Measurements from ENCODE around the gene KCNT2. TPM values are rescaled to one million over a fixed set of nuclear protein-coding genes. Genes with fewer than 3 reads are reported as not detected.

Gene KCNT2
- total RNA-seq, 1 donor from 2014 or later = 5.9 TPM

DNA sequence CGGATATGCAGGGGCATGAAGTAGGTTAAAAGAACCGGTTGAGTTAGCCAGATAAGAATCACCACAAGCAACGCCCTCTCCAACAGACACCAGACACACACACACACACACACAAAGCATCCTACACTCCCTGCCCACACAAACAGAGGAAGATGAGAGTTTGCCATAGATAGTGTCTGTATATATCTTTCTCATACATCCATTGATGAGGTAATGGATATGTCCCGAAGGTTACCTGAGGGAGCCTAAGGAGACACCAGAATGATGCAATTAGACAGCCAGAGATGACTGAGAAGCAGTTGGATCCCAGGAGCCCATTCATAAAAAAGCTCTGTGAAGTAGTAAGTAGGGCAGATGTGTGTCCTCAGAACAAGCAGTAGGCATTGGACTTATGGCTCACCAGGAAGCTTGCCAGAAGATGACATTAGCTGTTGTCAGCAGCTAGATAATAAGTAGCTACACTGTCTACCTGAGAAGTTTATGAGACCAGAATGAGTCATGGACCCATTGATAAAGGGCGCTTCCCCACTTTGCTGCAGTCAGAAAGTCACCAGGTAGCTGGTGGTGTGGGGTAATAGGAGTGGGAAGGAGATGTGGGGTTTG is 247.0 kb downstream of the KCNT2 start:
- no peaks in the 10 kb centered on the region for H3K4me1 ChIP-seq (ENCODE audit: insufficient read depth, low read length)
- H3K9ac ChIP-seq (ENCODE audit: low read length) = no peak overlapping the region
- Mint-ChIP-seq H3K27me3 (ENCODE audit: low read depth, unreplicated experiment) (no peaks in the 10 kb centered on the region), H3K36me3 (ENCODE audit: low read depth, unreplicated experiment) (no peaks in the 10 kb centered on the region), H3K27ac (ENCODE audit: unreplicated experiment) (no peak overlapping the region), H3K4me3 (ENCODE audit: unreplicated experiment) (no peak overlapping the region), H3K9me3 (ENCODE audit: unreplicated experiment) (no peaks in the 10 kb centered on the region), H3K4me1 (ENCODE audit: low read depth, unreplicated experiment) (peaks cover 6% of the 10 kb centered on the region)
- H3K36me3 ChIP-seq (ENCODE audit: insufficient read depth, low read length) = no peaks in the 10 kb centered on the region
- no peak overlapping the region for H3K4me2 ChIP-seq (ENCODE audit: low read length)
- H4K20me1 ChIP-seq (ENCODE audit: insufficient read depth, low read length) = no peaks in the 10 kb centered on the region
- H3K27ac ChIP-seq (ENCODE audit: low read depth, low read length) = no peak overlapping the region
- H3K79me2 ChIP-seq (ENCODE audit: insufficient read depth, low read length) = no peaks in the 10 kb centered on the region
- no peak overlapping the region for H2AFZ ChIP-seq (ENCODE audit: low read depth, low read length)
- no peaks in the 10 kb centered on the region for H3K27me3 ChIP-seq (ENCODE audit: insufficient read depth, low read length)
- FAIRE-seq = no peak
- DNase-seq (ENCODE audit: low read depth) = peak; percentile 2
- no peak overlapping the region for H3K4me3 ChIP-seq (ENCODE audit: insufficient read depth, low read depth, low read length)
- TF ChIP-seq EZH2 (IDR thresholded peaks at IDR 0.05; ENCODE audit: insufficient read depth, low read length) (no peak), CTCF (IDR thresholded peaks at IDR 0.05; ENCODE audit: insufficient read depth, low read depth, low read length) (no peak)
- H3K9me3 ChIP-seq (ENCODE audit: insufficient read depth, low read depth, low read length) = no peaks in the 10 kb centered on the region

- Histone ChIP-seq H3K9ac (ENCODE audit: low read length) (no peak overlapping the region), H3K9me3 (ENCODE audit: insufficient read depth, low read depth, low read length) (no peaks in the 10 kb centered on the region), H3K27me3 (ENCODE audit: insufficient read depth, low read length) (no peaks in the 10 kb centered on the region), H2AFZ (ENCODE audit: low read depth, low read length) (no peak overlapping the region), H3K27ac (ENCODE audit: low read depth, low read length) (no peak overlapping the region), H4K20me1 (ENCODE audit: insufficient read depth, low read length) (no peaks in the 10 kb centered on the region), H3K4me2 (ENCODE audit: low read length) (no peak overlapping the region), H3K4me1 (ENCODE audit: insufficient read depth, low read length) (no peaks in the 10 kb centered on the region), H3K4me3 (ENCODE audit: insufficient read depth, low read depth, low read length) (no peak overlapping the region), H3K79me2 (ENCODE audit: insufficient read depth, low read length) (no peaks in the 10 kb centered on the region), H3K36me3 (ENCODE audit: insufficient read depth, low read length) (no peaks in the 10 kb centered on the region)
- no peaks in the 10 kb centered on the region for H3K36me3 Mint-ChIP-seq (ENCODE audit: low read depth, unreplicated experiment)
- H3K27me3 Mint-ChIP-seq (ENCODE audit: low read depth, unreplicated experiment) = peaks cover 2% of the 10 kb centered on the region
- FAIRE-seq (no peak), DNase-seq (ENCODE audit: low read depth) (no peak)
- H3K9me3 Mint-ChIP-seq (ENCODE audit: unreplicated experiment) = no peaks in the 10 kb centered on the region
- H3K4me3 Mint-ChIP-seq (ENCODE audit: unreplicated experiment) = no peak overlapping the region
- peaks cover 6% of the 10 kb centered on the region for H3K4me1 Mint-ChIP-seq (ENCODE audit: low read depth, unreplicated experiment)
- TF ChIP-seq CTCF (IDR thresholded peaks at IDR 0.05; ENCODE audit: insufficient read depth, low read depth, low read length) (no peak), EZH2 (IDR thresholded peaks at IDR 0.05; ENCODE audit: insufficient read depth, low read length) (no peak)
- H3K27ac Mint-ChIP-seq (ENCODE audit: unreplicated experiment) = no peak overlapping the region
Measured at GRCh38 chr1:196357913-196358312, 250.3 kb downstream of the KCNT2 start.

- no peak overlapping the region for H2AFZ ChIP-seq (ENCODE audit: low read depth, low read length)
- no peaks in the 10 kb centered on the region for H3K4me1 ChIP-seq (ENCODE audit: insufficient read depth, low read length)
- no peak overlapping the region for H3K27ac Mint-ChIP-seq (ENCODE audit: unreplicated experiment)
- H3K27me3 ChIP-seq (ENCODE audit: insufficient read depth, low read length) = no peaks in the 10 kb centered on the region
- no peak overlapping the region for H3K4me3 ChIP-seq (ENCODE audit: insufficient read depth, low read depth, low read length)
- no peaks in the 10 kb centered on the region for H3K9me3 Mint-ChIP-seq (ENCODE audit: unreplicated experiment)
- no peaks in the 10 kb centered on the region for H3K36me3 Mint-ChIP-seq (ENCODE audit: low read depth, unreplicated experiment)
- no peak overlapping the region for H3K4me3 Mint-ChIP-seq (ENCODE audit: unreplicated experiment)
- no peak overlapping the region for H3K27ac ChIP-seq (ENCODE audit: low read depth, low read length)
- H3K9ac ChIP-seq (ENCODE audit: low read length) = no peak overlapping the region
- DNase-seq (ENCODE audit: low read depth) (peak; percentile 8), FAIRE-seq (no peak)
- H4K20me1 ChIP-seq (ENCODE audit: insufficient read depth, low read length) = no peaks in the 10 kb centered on the region
- H3K4me1 Mint-ChIP-seq (ENCODE audit: low read depth, unreplicated experiment) = no peaks in the 10 kb centered on the region
- H3K36me3 ChIP-seq (ENCODE audit: insufficient read depth, low read length) = no peaks in the 10 kb centered on the region
- H3K4me2 ChIP-seq (ENCODE audit: low read length) = no peak overlapping the region
- H3K27me3 Mint-ChIP-seq (ENCODE audit: low read depth, unreplicated experiment) = peaks cover 2% of the 10 kb centered on the region
- no peaks in the 10 kb centered on the region for H3K9me3 ChIP-seq (ENCODE audit: insufficient read depth, low read depth, low read length)
- TF ChIP-seq CTCF (IDR thresholded peaks at IDR 0.05; ENCODE audit: insufficient read depth, low read depth, low read length) (peak; percentile 57), EZH2 (IDR thresholded peaks at IDR 0.05; ENCODE audit: insufficient read depth, low read length) (no peak)
- no peaks in the 10 kb centered on the region for H3K79me2 ChIP-seq (ENCODE audit: insufficient read depth, low read length)
Measured at GRCh38 chr1:196355206-196355786, 252.9 kb downstream of the KCNT2 start.
